Loucy (cell line): ENCODE measurements around the gene TNS3.

Source experiments
- H2AFZ ChIP-seq: fragments of 200-600 bp; sonication (generic); 2 replicates; pipeline ENCODE4 v1.6.0; 2016; ENCODE audit warnings: antibody characterized with exemption, mild to moderate bottlenecking, low read length, moderate library complexity
- H3F3A ChIP-seq: fragments of 200-600 bp; 2 replicates; pipeline ENCODE4 v1.6.0; 2016; ENCODE audit warnings: antibody characterized with exemption, low read depth, mild to moderate bottlenecking
- H3K27me3 ChIP-seq: fragments of 200-600 bp; sonication (generic); 2 replicates; pipeline ENCODE4 v1.6.1; 2014; ENCODE audit warnings: low read length, mild to moderate bottlenecking; ENCODE audit not compliant: insufficient read depth, poor library complexity, severe bottlenecking
- H3K36me3 ChIP-seq: fragments of 200-600 bp; sonication (generic); 2 replicates; pipeline ENCODE4 v1.6.1; 2016; ENCODE audit warnings: low read length; ENCODE audit not compliant: insufficient read depth
- H3K4me1 ChIP-seq: fragments of 200-600 bp; sonication (generic); 2 replicates; pipeline ENCODE4 v1.5.1; 2014; ENCODE audit warnings: low read length, mild to moderate bottlenecking; ENCODE audit not compliant: insufficient read depth, poor library complexity, severe bottlenecking
- H3K4me2 ChIP-seq: fragments of 200-600 bp; sonication (generic); 2 replicates; pipeline ENCODE4 v1.6.0; 2014; ENCODE audit warnings: antibody characterized with exemption, low read length, low read depth, mild to moderate bottlenecking; ENCODE audit not compliant: poor library complexity, severe bottlenecking
- H3K4me3 ChIP-seq: fragments of 200-600 bp; sonication (generic); 2 replicates; pipeline ENCODE4 v1.5.1; 2014; ENCODE audit warnings: low read length, mild to moderate bottlenecking, mixed read lengths; ENCODE audit not compliant: poor library complexity, severe bottlenecking
- H3K79me2 ChIP-seq: fragments of 200-600 bp; sonication (generic); 2 replicates; pipeline ENCODE4 v1.6.1; 2014; ENCODE audit warnings: low read length; ENCODE audit not compliant: insufficient read depth
- H3K9ac ChIP-seq: fragments of 200-600 bp; sonication (generic); 2 replicates; pipeline ENCODE4 v1.6.0; 2014; ENCODE audit warnings: mild to moderate bottlenecking, low read depth, low read length, moderate library complexity; ENCODE audit not compliant: poor library complexity, severe bottlenecking
- H3K9me2 ChIP-seq: fragments of 200-600 bp; sonication (generic); replicated peaks from 2 replicates; pipeline ENCODE4 v1.6.1; 2016; ENCODE audit warnings: low read depth, low read length, mixed read lengths
- H3K9me3 ChIP-seq: fragments of 200-600 bp; sonication (generic); 2 replicates; pipeline ENCODE4 v1.6.1; 2014; ENCODE audit warnings: mild to moderate bottlenecking, antibody characterized with exemption, low read length, low read depth; ENCODE audit not compliant: insufficient read depth
- H4K20me1 ChIP-seq: fragments of 200-600 bp; sonication (generic); 2 replicates; pipeline ENCODE4 v1.6.0; 2014; ENCODE audit warnings: antibody characterized with exemption, low read length, mild to moderate bottlenecking; ENCODE audit not compliant: insufficient read depth, poor library complexity, severe bottlenecking
- EZH2phosphoT487 ChIP-seq: fragments of 200-600 bp; IDR thresholded peaks from 2 replicates; pipeline ENCODE4 v1.6.1; 2018; ENCODE audit warnings: antibody characterized with exemption, mild to moderate bottlenecking, moderate library complexity, borderline replicate concordance
- TF ChIP-seq, protein P1 (sequence below): fragments of 200-600 bp; sonication (generic); conservative IDR thresholded peaks from 2 replicates; pipeline ENCODE4 v1.5.1; 2014; ENCODE audit warnings: mild to moderate bottlenecking, antibody characterized with exemption, low read length

TNS3 gene

GRCh38 chr7:47314248-47314647 lies 267.7 kb downstream of the TNS3 start:
- no peaks in the 10 kb centered on the region for H4K20me1 ChIP-seq
- no peak overlapping the region for H3K9ac ChIP-seq
- no peaks in the 10 kb centered on the region for H3K27me3 ChIP-seq
- H3K9me3 ChIP-seq, result peaks cover 9% of the 10 kb centered on the region; the same call in 1 of the 2 replicates
- H3F3A ChIP-seq, result no peaks in the 10 kb centered on the region
- H2AFZ ChIP-seq, result no peak overlapping the region
- H3K4me3 ChIP-seq, result no peak overlapping the region
- H3K79me2 ChIP-seq, result no peaks in the 10 kb centered on the region
- no peaks in the 10 kb centered on the region for H3K36me3 ChIP-seq
- TF ChIP-seq EZH2phosphoT487, result no peak
- TF ChIP-seq, protein P1, sequence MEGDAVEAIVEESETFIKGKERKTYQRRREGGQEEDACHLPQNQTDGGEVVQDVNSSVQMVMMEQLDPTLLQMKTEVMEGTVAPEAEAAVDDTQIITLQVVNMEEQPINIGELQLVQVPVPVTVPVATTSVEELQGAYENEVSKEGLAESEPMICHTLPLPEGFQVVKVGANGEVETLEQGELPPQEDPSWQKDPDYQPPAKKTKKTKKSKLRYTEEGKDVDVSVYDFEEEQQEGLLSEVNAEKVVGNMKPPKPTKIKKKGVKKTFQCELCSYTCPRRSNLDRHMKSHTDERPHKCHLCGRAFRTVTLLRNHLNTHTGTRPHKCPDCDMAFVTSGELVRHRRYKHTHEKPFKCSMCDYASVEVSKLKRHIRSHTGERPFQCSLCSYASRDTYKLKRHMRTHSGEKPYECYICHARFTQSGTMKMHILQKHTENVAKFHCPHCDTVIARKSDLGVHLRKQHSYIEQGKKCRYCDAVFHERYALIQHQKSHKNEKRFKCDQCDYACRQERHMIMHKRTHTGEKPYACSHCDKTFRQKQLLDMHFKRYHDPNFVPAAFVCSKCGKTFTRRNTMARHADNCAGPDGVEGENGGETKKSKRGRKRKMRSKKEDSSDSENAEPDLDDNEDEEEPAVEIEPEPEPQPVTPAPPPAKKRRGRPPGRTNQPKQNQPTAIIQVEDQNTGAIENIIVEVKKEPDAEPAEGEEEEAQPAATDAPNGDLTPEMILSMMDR, result no peak
- H3K4me2 ChIP-seq, result no peak overlapping the region
- no peaks in the 10 kb centered on the region for H3K9me2 ChIP-seq
- no peaks in the 10 kb centered on the region for H3K4me1 ChIP-seq

DNA sequence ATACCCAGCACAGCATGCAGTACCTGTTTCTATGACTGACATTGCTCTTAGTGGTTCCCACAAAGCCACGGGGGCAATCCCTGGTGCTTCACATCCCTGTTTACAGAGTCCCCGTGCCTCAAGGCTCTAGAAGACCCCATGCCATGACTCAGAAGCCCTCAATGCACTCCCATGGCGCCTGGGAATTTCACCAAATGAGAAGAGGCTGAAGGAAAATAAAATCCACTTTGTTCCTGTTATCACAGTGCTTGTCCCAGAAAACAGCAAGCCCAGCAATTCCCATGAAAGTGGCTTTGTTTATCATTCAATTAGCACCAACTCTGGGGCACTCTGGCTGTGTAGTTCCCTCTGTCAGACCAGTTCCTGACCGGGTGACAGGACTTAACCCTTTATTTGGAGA lies 268.3 kb downstream of the TNS3 start:
- H3K79me2 ChIP-seq, result no peaks in the 10 kb centered on the region
- no peaks in the 10 kb centered on the region for H3K27me3 ChIP-seq
- no peaks in the 10 kb centered on the region for H3F3A ChIP-seq
- H3K4me2 ChIP-seq, result no peak overlapping the region
- H4K20me1 ChIP-seq, result no peaks in the 10 kb centered on the region
- H3K36me3 ChIP-seq, result no peaks in the 10 kb centered on the region
- no peaks in the 10 kb centered on the region for H3K4me1 ChIP-seq
- H2AFZ ChIP-seq, result no peak overlapping the region
- TF ChIP-seq EZH2phosphoT487, result no peak
- TF ChIP-seq, protein P1, result no peak
- peaks cover 13% of the 10 kb centered on the region; the same call in 1 of the 2 replicates for H3K9me3 ChIP-seq
- no peak overlapping the region for H3K4me3 ChIP-seq
- H3K9ac ChIP-seq, result no peak overlapping the region
- no peaks in the 10 kb centered on the region for H3K9me2 ChIP-seq

GRCh38 chr7:47311891-47312290 lies 270.0 kb downstream of the TNS3 start:
- Histone ChIP-seq H3K9me3 (peaks cover 7% of the 10 kb centered on the region; the same call in 1 of the 2 replicates), H3K4me1 (no peaks in the 10 kb centered on the region), H3K27me3 (no peaks in the 10 kb centered on the region), H3K4me3 (no peak overlapping the region), H3F3A (no peaks in the 10 kb centered on the region), H3K79me2 (no peaks in the 10 kb centered on the region), H4K20me1 (no peaks in the 10 kb centered on the region), H3K4me2 (no peak overlapping the region), H2AFZ (no peak overlapping the region), H3K9me2 (no peaks in the 10 kb centered on the region), H3K9ac (no peak overlapping the region), H3K36me3 (no peaks in the 10 kb centered on the region)
- TF ChIP-seq EZH2phosphoT487, result no peak
- TF ChIP-seq, protein P1, result no peak
